Measurements from ENCODE around the gene GDI2. TPM values are rescaled to one million over a fixed set of nuclear protein-coding genes. Genes with fewer than 3 reads are reported as not detected.

Gene GDI2
- total RNA-seq (2021; fragmentation: NEBNext Ultra II Directional; extraction: Animal tissue kit (Norgen Biotek cat#: 25700)), result 100 to 1,000 TPM; 248 to 267 (median 259) TPM
- long read RNA-seq, transcript GDI2-202 (10 exons, 1,408 nt), result minor isoform, 10 of 500 reads
- long read RNA-seq, transcript GDI2-203 (11 exons, 2,412 nt), result major isoform, 426 of 500 reads
- long read RNA-seq, partial matches to known transcripts, result 32 of 500 reads
- long read RNA-seq, other reads (novel, unspliced or antisense), result 32 of 500 reads

- no peaks in the 10 kb centered on the region; the same call in 1 of the 2 replicates for H3K27me3 Mint-ChIP-seq (ENCODE audit: insufficient read depth)
- no peaks in the 10 kb centered on the region for H3K9me3 Mint-ChIP-seq
- peak; percentile 93 for DNase-seq
- peak within 1 kb of the TSS; percentile 93 for H3K27ac Mint-ChIP-seq
- peaks cover 23% of the 10 kb centered on the region for H3K36me3 Mint-ChIP-seq (ENCODE audit: low read depth)
- peak within 1 kb of the TSS; percentile 92 for H3K4me3 Mint-ChIP-seq
- TF ChIP-seq CTCF (IDR thresholded peaks at IDR 0.05), result no peak
- peaks cover 40% of the 10 kb centered on the region for H3K4me1 Mint-ChIP-seq (ENCODE audit: low read depth)
Observed at GRCh38 chr10:5813341-5814109, at the start of gene GDI2. GDI2 (minus strand) TSS chr10:5813434; CDS start chr10:5813258, 176 bp downstream.

- Mint-ChIP-seq H3K9me3 (peaks cover 3% of the 10 kb centered on the region; the same call in 1 of the 2 replicates), H3K4me1 (ENCODE audit: low read depth) (peaks cover 27% of the 10 kb centered on the region), H3K27me3 (ENCODE audit: insufficient read depth) (peaks cover 6% of the 10 kb centered on the region), H3K36me3 (ENCODE audit: low read depth) (peaks cover 7% of the 10 kb centered on the region; the same call in 1 of the 2 replicates), H3K4me3 (no peak overlapping the region), H3K27ac (peak overlapping the region; percentile 90)
- DNase-seq, result no peak
- no peak for TF ChIP-seq CTCF (IDR thresholded peaks at IDR 0.05)
Observed at GRCh38 chr10:5862360-5862961, 49.2 kb upstream of the GDI2 start.

GRCh38 chr10:5860066-5860465 is 46.8 kb upstream of the GDI2 start:
- Mint-ChIP-seq H3K4me3 (no peak overlapping the region), H3K36me3 (ENCODE audit: low read depth) (peaks cover 7% of the 10 kb centered on the region; the same call in 1 of the 2 replicates), H3K27me3 (ENCODE audit: insufficient read depth) (peaks cover 8% of the 10 kb centered on the region), H3K9me3 (no peaks in the 10 kb centered on the region; the same call in 1 of the 2 replicates), H3K27ac (peak overlapping the region; percentile 90; the same call in 1 of the 2 replicates), H3K4me1 (ENCODE audit: low read depth) (peaks cover 27% of the 10 kb centered on the region)
- DNase-seq, result no peak
- no peak for TF ChIP-seq CTCF (IDR thresholded peaks at IDR 0.05)

GRCh38 chr10:5858811-5859210 is 45.6 kb upstream of the GDI2 start:
- H3K4me1 Mint-ChIP-seq (ENCODE audit: low read depth), result peaks cover 27% of the 10 kb centered on the region
- no peak for DNase-seq
- peaks cover 8% of the 10 kb centered on the region for H3K27me3 Mint-ChIP-seq (ENCODE audit: insufficient read depth)
- H3K36me3 Mint-ChIP-seq (ENCODE audit: low read depth), result 0 out of 2 replicates have a peak, but pooled peaks cover 7% of the 10 kb centered on the region
- no peaks in the 10 kb centered on the region; the same call in 1 of the 2 replicates for H3K9me3 Mint-ChIP-seq
- no peak for TF ChIP-seq CTCF (IDR thresholded peaks at IDR 0.05)
- no peak overlapping the region for H3K27ac Mint-ChIP-seq
- H3K4me3 Mint-ChIP-seq, result no peak overlapping the region

- Mint-ChIP-seq H3K4me3 (no peak overlapping the region), H3K4me1 (ENCODE audit: low read depth) (peaks cover 17% of the 10 kb centered on the region), H3K27me3 (ENCODE audit: insufficient read depth) (peaks cover 8% of the 10 kb centered on the region), H3K36me3 (ENCODE audit: low read depth) (no peaks in the 10 kb centered on the region), H3K27ac (no peak overlapping the region), H3K9me3 (no peaks in the 10 kb centered on the region)
- TF ChIP-seq CTCF (IDR thresholded peaks at IDR 0.05), result no peak
- DNase-seq, result no peak
Observed at GRCh38 chr10:5856701-5857004, 43.4 kb upstream of the GDI2 start.
